Activated CD4-positive, CD25-positive, alpha-beta regulatory T cell treated with anti-CD3 and anti-CD28 coated beads, Interleukin-2, amount 50 U/mL, for 24 hours (primary cell): ENCODE results near the gene CELSR1.

Source experiments
- ATAC-seq, 2 donors: fragments of 150-1000 bp; cut with Tn5 transposase; one replicate each; pipeline ENCODE4 v1.10.0; 2021; ENCODE audit warnings: mild to moderate bottlenecking in 1 of 2, moderate library complexity in 1 of 2

The CELSR1 gene

DNA sequence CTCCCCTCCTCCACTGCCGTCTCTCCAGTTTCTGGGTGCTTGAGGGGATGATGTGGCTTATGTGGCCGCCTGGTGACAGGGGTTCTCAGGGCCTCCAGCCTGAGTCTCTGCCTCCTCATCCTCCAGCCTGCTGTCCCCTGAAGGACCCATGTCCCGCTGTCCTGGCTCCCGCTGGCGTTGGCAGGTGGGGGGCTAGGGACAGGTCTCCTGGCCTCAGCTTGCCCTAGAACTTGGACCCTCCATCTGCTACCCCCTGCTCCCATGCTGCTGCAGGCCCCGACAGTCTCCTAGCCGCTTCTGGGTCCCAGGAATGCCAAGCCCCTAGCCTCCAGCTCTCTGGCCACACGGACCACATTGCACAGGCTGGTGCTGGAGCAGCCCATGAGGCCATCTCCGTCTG, 13.9 kb upstream of the CELSR1 start:
- ATAC-seq: no peak

DNA sequence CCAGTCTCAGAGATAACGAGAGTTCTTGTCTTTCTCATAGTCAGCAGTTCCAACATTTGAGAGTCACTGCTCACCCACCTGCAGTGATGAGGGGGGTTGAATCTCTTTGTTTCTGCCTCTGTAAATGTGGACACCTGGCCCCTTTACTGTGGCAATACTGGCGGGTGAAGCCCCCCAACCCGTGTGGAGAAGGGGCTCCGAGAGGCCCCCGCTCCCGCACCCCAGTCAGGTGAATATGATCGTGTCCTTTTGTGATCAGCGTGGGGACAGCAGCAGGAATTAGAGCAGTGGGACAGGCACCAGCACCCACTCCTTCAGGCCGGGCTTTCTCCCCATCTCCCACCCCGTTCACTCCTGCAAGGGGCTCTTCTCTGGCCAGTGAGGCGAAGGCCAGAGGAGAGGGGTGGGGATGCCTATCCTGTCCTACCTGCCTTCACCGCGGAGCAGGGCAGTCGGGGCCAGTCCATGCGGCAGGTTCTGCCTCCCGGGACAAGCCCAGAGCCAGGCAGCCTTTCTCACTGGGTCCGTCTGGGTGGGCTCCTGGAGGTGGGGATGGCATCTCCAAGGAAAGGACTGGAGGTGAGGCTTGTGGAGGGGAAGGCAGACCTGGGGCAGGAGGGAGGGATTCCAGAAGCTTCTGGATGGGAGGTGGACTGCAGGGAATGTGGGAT, 12.7 kb upstream of the CELSR1 start:
- no peak for ATAC-seq

DNA sequence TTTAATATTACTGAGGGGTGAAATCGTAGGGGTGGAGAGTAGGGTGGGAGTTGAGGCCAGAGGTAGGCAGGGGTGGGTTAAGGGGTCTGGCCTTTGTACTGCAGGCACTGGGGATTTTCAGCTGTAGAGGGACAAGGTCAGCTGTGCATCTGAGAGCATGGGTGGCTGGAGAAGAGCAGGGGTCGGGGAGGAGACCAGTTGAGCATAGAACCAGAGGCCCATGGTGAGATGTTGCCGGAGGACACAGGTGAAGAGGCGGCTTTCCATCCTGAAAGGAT, 12.1 kb upstream of the CELSR1 start:
- no peak for ATAC-seq

DNA sequence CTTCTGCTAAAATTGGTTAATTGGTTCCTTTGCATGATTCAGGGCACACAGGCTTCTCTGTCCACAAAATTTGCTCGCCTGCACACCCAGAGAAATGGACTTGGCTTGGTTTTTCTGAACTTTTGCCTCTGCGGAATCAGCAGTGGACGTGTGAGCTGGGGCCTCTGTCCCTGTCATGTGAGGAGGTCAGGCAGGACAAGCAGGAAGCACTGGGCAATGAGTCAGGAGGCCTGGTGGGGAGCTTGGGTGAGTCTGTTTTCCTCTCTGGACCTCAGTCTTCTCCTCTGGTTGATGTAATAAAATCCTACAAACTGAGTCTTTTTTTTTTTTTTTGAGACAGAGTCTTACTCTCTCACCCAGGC, 10.4 kb upstream of the CELSR1 start:
- no peak for ATAC-seq

- ATAC-seq: no peak
Observed at GRCh38 chr22:46547179-46547882, 9.9 kb upstream of the CELSR1 start.

GRCh38 chr22:46546466-46547178, 9.2 kb upstream of the CELSR1 start:
- no peak for ATAC-seq

DNA sequence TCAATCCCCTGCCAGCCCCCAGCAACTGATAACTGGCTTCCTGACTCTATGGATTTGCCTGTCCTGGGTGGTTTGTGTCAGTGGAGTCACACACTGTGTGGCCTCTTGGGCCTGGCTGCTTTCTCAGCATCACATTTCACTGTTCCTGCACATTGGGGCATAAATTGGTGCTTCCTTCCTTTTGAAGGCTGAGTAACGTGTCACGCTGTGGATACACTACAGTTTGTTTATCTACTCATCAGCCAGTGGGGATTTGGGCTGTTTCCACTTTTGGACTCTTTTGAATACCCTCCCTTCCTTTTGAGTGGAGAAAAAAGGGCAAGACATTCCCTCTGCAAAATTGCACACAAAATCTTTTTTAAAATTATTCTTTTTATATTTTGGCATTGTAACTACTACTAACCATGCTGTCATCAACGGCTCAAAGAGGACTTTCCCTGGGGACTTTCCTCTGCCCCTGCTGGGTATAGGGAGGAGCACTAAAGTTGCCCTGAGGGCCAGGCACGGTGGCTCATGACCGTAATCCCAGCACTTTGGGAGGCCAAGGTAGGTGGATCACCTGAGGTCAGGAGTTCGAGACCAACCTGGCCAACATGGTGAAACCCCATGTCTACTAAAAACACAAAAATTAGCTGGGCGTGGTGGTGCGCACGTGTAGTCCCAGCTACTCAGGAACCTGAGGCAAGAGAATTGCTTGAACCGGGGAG, 7.8 kb upstream of the CELSR1 start:
- ATAC-seq: peak in 1 of 2 donors; percentile 23

DNA sequence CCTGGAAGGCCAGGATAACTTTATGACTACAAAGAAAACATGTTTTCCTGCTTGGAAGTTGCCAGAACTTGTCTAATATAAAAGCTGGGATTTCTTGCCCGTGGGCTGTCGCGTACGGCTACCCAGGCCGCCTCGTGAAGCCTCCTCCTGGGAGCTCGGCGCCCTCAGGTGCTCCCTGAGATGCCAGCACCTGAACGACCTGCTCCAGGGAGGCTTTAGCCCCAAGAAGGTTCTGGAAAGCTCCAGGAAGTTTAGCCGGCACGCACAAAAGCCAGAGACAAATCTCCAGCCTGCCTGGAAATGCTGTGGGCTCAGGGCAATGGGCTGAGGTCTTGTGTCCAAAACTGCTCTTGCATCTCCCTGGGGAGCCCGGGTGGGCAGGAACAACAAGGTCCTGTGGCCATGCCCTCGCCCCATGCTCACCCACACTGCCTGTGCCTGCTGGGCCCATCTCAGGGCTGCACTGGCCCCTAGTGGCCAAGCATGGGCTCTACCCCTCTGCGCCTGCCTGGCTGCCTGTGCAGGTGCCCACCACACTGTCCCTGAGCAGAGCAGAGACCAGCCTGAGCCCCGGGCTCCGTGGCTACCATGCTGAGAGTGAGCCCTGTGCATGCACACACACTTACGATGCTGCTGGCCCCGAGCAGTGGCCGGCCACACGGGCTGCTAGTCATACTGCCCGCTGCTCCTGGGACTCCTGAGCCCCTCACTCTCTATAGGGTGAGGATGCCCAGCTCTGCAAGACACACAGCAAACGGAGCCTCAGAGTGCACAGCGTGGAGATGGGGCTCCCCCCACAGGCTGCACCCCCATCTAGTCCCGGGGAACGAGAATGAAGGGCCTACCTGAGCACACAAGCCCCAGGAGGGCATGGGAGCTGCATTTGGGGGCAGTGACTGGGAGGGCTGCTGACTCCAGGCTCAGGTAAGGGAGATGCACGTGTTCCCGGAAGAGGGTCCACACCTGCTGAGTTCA, 4.9 kb upstream of the CELSR1 start:
- ATAC-seq: peak; percentile 95 to 98

GRCh38 chr22:46541536-46541935, 4.1 kb upstream of the CELSR1 start:
- ATAC-seq: no peak

DNA sequence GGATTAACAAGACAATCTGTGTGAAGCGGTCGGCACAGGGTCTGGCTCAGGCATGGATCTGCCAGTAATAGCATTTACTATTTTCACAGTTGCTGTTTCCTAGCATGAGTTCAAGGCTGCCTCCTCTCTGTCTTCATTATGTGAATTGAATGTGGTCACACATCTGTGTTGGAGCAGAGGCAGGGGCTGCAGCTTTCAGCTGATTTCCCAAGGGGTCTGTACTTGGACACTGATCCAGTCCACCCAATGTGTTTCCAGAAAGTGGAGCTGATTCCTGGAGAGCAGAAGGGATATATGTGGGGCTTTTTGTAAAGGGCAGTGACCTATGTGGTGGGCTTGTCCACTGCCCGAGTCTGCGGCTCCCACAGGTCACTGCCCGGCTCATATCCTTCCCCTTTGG, 3.5 kb upstream of the CELSR1 start:
- ATAC-seq: no peak

DNA sequence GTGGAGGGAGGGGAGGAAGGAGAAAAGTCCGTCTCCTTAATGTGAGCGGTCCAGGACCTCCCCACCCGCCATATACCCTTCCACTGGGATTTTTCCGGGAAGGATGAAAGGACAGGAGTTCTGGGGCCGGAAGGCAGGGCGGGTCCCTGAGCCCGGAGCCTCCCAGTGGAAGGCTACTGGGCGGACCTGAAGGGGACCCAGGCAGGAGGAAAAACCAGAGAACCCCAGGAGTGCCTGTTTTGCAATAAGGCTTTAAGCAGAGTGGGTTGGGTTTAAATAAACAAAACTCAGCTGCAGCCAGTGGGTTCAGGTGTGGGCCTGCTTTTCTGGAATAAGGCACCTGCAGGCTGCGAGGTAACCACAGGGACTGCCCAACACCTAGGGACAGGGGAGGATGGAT, 1.7 kb upstream of the CELSR1 start:
- ATAC-seq: no peak

DNA sequence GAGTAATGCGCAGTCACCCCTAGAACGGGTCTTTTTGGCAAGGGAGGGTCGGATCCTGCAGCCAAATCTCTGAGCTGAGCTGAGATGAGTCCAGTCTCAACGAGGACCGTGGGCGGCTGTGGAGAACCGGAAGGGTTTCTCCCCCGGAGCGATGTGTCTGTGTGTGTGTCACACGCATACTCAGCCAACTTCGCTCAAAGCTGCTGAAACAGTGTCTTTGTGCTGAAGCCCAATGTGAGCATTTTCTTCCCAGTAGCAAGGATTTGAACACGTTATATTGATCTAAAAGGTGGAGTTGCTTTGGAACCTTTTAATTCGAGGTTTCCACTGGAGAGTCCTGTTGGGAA, 1.4 kb upstream of the CELSR1 start:
- ATAC-seq: no peak

DNA sequence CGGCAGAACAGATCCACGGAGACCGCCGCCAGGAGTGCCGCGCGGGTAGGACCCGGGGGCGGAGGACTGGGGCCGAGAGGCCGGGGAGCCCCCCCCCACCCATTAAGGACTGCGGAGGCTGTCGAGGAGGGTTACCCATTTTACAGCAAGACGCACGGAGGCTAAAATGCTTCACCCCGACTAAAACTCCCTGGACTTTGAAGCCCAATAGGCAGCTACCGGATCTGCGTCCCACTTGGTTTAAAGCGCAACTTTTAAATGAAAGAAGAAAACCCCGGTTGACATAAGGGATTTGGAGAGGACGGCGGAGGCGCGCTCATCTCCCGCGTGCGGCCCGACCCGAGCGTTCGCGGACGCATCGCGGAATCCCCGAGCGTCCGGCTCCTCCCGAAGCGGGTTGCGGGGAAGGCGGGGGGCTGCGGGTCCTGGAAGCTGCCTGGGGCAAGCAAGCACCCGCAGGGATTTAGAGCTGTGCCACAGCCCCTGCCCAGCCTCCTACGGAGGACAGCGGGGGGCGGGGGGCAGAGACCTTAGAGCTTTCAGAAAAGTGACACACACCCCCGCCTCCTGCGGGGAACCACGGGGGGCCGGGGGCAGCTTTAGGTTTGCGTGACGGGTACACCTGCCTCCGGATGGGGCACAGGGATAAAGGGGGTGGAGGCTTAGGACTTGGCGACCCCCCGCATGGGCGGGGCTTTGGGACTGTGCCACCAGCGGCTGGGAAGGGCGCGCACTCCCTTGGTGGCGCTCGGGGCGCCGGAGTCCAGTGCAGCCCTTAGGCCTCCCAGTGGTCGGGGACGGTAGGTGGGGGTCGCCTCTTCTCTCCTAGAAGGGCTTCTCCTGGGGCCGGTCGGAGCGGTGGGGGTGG, 760 bp upstream of the CELSR1 start:
- no peak for ATAC-seq

DNA sequence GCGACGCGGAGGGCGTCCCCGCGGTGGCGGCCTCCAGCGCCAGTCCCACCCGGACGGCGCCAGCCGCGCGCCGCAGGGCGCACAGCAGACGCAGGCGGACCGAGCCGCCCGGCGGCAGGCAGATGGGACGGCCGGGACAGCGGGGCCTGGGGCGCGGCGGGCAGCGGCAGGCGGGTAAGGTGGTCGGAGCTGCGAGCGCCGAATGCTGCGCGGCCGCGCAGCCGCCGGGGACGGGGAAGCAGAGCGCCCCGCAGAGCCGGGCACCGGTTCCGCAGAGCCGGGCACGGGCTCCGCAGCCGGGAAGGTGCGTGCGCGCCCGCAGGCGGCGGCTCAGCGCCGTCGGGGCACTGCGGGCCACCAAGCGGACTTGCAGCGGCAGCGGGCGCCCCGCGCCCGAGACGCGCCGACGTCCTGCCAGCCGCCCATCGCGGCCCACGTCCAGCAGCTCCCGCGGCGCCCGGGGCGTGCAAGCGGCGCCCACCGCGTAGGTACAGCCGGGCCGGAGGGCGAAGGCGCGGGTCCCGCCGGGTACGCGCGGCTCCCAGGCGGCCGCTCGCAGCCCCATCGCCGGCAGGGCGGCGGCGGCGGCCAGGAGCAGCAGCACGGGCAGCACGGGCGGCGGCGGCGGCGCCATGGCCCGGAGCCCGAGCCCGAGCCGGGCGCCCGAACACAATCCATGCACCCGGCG, 739 bp downstream of the CELSR1 start:
- peak; percentile 17 to 25 for ATAC-seq

GRCh38 chr22:46535876-46536536, 1.4 kb downstream of the CELSR1 start:
- no peak for ATAC-seq

DNA sequence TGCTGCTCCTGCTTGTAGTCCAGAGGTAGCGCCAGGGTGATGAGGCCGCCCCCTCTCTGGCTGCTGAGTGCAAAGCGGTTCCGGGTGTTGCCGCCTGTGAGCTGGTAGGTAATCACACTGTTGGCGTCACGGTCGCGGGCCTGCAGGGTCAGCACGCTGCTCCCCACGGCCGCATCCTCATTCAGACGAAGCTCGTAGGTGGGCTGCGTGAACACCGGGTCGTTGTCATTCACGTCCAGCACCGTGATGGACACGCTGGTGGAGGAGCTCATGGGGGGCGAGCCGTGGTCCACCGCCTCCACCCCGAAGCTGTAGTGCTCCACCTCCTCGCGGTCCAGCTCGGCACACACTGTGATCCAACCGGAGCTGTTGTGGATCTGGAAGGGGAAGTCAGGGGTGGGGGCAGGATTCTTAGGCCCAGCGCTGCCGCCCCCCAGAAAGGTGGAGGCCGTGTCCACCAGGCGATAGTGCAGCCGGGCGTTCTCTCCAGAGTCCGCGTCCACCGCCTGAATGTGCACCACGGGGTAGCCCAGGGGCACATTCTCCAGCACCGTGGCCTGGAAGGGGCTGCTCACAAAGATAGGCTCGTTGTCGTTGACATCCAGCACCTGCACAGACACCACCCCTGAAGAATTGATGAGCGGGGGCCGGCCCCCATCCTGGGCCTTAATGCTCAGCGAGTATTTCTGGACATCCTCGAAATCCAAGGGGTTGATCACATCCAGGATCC, 2.4 kb downstream of the CELSR1 start:
- ATAC-seq: no peak

GRCh38 chr22:46534177-46534776, 3.1 kb downstream of the CELSR1 start:
- no peak for ATAC-seq

- no peak for ATAC-seq
Observed at GRCh38 chr22:46533070-46533833, 4.2 kb downstream of the CELSR1 start.
